GM12864 (cell line): Measurements from ENCODE around the gene PRRX1.

Experiments
- DNase-seq: peaks from one replicate; pipeline ENCODE4 v3.0.0-alpha.2; 2011; ENCODE audit warnings: low read depth
- H3K4me3 ChIP-seq: 2 replicates; pipeline ENCODE4 v1.5.1; 2011; ENCODE audit warnings: mild to moderate bottlenecking, low read depth, low read length, control low read depth
- CTCF ChIP-seq: IDR thresholded peaks from 2 replicates; pipeline ENCODE4 v1.5.1; 2011; ENCODE audit warnings: low read depth, mild to moderate bottlenecking, moderate library complexity, low read length, control low read depth, inconsistent platforms; ENCODE audit errors: missing control alignments

The PRRX1 gene

GRCh38 chr1:170660281-170660713, 3.6 kb upstream of the PRRX1 start:
- no peak for TF ChIP-seq CTCF
- DNase-seq = no peak
- H3K4me3 ChIP-seq = no peak overlapping the region

- no peak for DNase-seq
- TF ChIP-seq CTCF = no peak
- no peak overlapping the region for H3K4me3 ChIP-seq
Observed at GRCh38 chr1:170660871-170661645, 2.9 kb upstream of the PRRX1 start.

DNA sequence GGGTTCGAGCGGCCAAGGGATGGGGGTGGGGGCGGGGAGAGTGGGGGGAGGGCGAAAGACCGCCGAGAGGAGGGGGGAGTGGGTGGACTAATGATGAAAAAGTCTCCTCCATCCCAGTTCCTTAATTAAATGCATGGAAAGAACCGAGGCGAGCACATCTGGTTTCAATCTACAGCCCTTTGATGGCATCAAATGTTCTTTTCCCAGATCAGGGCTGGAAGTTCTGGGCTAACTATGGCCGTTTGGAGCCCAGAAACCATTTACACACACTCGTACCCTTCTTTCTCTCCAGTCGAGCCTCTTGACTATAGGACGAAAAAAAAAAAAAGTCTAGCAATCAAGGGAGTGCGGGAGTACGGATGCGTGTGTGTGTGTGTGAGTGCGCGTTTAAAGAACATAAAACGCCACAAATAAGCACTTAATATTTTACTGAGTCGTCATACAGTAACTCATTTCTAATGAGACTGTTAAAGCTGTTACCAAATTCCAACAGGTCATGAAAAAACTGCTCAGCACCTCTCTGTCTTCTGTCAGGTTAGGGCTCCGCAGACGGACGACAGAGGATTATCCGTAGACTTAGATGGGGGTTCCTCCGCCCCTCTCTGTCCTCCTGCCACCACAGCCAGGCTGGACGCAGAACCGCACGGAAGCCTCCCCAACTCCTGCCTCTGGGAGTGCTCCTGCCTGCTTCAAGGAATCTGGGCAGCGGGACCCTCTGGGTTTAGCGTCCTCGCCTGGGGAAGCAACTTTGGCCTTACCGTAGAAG, 2.1 kb upstream of the PRRX1 start:
- no peak for TF ChIP-seq CTCF
- no peak for DNase-seq
- H3K4me3 ChIP-seq = no peak overlapping the region

DNA sequence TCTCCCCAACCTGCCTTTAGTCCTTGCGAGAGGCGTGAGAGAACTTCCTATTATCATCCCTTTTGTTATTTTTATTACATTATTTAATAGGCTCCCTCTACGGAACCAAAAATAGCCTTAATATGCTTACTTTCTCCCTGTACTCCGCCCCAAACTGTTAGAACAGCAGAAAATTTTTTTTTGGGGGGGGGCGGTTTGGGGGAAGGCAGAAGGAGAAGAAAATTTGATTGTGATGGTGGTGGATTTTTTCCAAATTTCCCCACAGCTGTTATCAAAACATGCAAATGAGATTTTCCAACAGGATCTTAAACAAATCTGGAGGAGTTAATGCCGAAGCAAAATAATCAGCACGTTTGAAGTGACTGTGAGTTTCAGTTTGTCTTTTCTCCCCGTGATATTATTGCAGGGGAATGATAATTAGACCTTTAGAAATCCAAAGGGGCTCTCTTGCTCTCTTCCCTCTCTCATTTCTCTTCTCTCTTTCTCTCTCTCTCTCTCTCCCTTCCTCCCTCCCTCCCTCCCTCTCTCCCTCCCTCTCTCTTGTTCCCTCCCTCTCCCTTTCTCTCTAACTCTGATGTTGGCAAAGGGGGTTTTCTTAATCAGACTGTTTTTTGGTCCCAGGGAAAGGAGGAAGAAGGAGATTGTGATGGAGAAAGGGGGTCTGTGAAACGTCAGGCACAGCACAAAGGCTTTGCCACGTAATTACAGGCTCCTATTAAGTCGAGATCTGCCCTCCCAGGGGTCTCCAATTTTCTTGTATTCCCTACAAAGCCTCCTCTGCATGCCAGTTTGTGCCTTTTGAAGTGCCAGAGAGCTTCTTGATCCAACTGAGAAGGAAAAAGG, 1.1 kb upstream of the PRRX1 start:
- no peak for DNase-seq
- no peak for TF ChIP-seq CTCF
- H3K4me3 ChIP-seq = no peak overlapping the region

DNA sequence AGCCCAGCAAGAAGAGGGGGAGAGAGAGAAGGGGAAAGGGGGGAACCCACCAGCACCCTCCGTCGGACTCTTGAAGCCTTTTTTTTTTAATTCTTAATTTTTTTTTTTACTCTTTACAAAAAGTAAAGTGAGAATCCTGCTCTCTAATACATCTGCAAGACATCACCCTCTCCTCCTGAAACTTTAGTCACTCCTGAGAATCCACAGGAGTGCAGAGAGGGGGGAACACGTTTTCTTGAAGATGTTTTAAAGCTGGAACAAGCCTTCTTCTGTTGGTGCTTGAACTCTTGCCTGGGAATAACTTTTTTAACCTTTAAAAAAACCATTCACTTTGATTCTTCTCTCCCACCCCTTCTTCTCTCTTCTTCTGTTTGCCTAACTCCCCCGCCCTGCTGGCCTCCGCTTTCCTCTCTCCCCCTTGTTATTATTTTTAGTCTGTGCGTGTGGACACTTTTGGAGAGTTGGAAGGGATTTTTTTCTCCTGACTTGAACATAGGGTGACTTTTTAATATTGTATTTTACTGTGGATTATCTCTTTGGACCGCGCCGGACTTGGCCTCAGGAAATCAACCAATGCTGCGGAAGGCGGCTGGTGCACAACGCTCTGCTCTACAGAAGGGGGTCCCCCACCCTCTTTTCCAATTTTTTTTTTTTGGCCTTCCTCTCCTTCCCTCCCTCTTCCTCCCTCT, 383 bp upstream of the PRRX1 start:
- DNase-seq = no peak
- no peak for TF ChIP-seq CTCF
- H3K4me3 ChIP-seq = no peak overlapping the region

DNA sequence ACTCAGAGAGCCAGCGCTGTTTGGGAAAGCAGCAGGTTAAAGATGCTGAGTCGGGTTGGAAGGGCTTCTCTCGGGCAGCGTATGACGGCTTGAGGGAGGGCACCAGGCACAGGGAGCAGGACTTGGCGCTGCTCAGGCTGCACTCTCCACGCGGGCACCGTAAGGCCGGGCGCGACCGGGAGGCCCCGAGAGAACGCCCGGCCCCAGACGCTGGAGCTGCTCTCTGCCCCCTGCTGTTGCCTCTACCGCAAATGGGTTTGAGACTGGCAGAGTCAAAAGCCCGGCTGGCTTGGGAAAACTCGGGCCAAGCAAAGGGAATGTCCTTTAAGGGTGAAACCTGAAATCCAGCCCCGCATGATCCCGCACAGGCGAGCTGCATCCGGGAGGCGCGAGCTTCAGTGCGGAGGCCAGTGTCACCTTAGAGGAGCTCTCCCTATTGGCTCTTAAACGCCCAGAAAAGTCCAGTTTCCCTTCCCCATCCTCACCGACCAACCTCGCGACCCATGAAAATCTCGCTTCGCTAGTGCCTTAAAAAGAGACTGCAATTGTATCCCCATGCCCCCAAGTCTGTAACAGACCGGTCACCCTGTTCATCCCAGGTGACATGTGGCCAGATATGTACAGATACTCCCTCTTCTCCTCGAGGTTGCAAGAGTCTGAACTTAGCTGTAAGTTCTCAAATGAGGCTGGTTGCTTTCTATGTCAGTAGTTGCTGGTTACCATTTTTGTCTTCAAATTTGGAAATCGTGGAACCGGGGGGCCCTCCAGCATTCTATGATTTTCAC, 1.1 kb downstream of the PRRX1 start:
- no peak for TF ChIP-seq CTCF
- DNase-seq = no peak
- no peak overlapping the region for H3K4me3 ChIP-seq
